Left lung (tissue), 10 donors: Measurements from ENCODE around the gene AKT2. TPM values are rescaled to one million over a fixed set of nuclear protein-coding genes. Genes with fewer than 3 reads are reported as not detected.

Experiments
- ATAC-seq: fragments of 200-7000 bp; cut with Tn5 transposase; one replicate; pipeline ENCODE4 v1.9.1; 2020; ENCODE audit warnings: moderate library complexity
- DNase-seq, 4 donors: peaks; one replicate each; pipeline ENCODE4 v3.0.0-alpha.2; 2013 to 2020
- H3K27ac ChIP-seq, 2 donors: fragments of 200-600 bp; sonication (generic) in 1 of 2; one replicate each; pipeline versions ENCODE4 v1.5.0 to v1.8.0; 2020 to 2021
- H3K27me3 ChIP-seq, 2 donors: fragments of 200-600 bp; sonication (generic) in 1 of 2; one replicate each; pipeline versions ENCODE4 v1.5.0 to v1.8.0; 2020 to 2021
- H3K36me3 ChIP-seq, 2 donors: fragments of 200-600 bp; sonication (generic) in 1 of 2; one replicate each; pipeline versions ENCODE4 v1.5.0 to v1.8.0; 2020 to 2021
- H3K4me1 ChIP-seq, 2 donors: fragments of 200-600 bp; one replicate each; pipeline ENCODE4 v1.8.0; 2021
- H3K4me3 ChIP-seq, 2 donors: fragments of 200-600 bp; sonication (generic) in 1 of 2; one replicate each; pipeline versions ENCODE4 v1.5.0 to v1.8.0; 2020 to 2021; ENCODE audit warnings: mild to moderate bottlenecking in 1 of 2
- H3K9me3 ChIP-seq, 2 donors: fragments of 200-600 bp; sonication (generic) in 1 of 2; one replicate each; pipeline versions ENCODE4 v1.5.0 to v1.8.0; 2020 to 2021
- intact Hi-C, 2 donors: fragments of 100-400 bp; cut with DNase I; formaldehyde crosslinking; loops; one replicate each; pipeline versions ENCODE4 v1.11.2 to v1.14.2; 2022
- polyA plus RNA-seq, 6 donors: library from polyadenylated mRNA; unstranded; fragments of 120-200 nt; gene quantifications; one replicate each; pipeline ENCODE4 v1.2.1, GENCODE V29; 2013; ENCODE audit not compliant: insufficient read length in 6 of 6
- total RNA-seq, 2 donors: library from RNA; stranded (reverse); fragmentation: NEBNext Ultra II Directional; extraction: Animal tissue kit (Norgen Biotek cat#: 25700); gene quantifications; one replicate each; pipeline ENCODE4 v1.2.1, GENCODE V29; 2021
- TF ChIP-seq, protein P1 (sequence below), 2 donors: fragments of 200-600 bp; sonication (generic) in 1 of 2; IDR thresholded peaks; one replicate each; pipeline versions ENCODE4 v1.5.0 to v1.8.0; 2021; ENCODE audit warnings: antibody characterized with exemption in 2 of 2
- donor health status: DM: no; HTN: yes; CAD: no.
- donor health status: DM: no; HTN: no; CAD: no.

Gene AKT2
- total and polyA plus RNA-seq, 8 donors, result 102 to 182 (median 163) TPM

DNA sequence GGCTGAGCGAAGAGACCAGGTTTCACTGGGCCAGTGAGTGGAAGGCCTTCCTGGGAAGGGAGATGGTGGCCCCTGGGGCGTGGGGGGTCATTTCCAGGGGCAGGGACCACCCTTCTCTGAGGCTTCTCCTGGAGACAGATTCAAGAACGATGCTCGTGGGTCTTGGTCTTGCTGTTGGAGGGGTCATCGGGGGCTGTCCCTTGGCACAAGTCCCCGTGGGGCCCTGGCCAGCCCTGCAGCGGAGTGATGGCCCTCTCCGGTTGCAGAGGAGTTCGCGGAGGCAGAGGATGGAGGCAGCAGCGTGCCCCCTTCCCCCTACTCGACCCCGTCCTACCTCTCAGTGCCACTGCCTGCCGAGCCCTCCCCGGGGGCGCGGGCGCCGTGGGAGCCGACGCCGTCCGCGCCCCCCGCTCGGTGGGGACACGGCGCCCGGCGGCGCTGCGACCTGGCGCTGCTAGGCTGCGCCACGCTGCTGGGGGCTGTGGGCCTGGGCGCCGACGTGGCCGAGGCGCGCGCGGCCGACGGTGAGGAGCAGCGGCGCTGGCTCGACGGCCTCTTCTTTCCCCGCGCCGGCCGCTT lies 71.8 kb downstream of the AKT2 start:
- H3K4me3 ChIP-seq, result no peak overlapping the region
- H3K27ac ChIP-seq, result no peak overlapping the region
- H3K4me1 ChIP-seq, result peaks cover 0 to 3% of the 10 kb centered on the region in 2 donors
- TF ChIP-seq, protein P1, sequence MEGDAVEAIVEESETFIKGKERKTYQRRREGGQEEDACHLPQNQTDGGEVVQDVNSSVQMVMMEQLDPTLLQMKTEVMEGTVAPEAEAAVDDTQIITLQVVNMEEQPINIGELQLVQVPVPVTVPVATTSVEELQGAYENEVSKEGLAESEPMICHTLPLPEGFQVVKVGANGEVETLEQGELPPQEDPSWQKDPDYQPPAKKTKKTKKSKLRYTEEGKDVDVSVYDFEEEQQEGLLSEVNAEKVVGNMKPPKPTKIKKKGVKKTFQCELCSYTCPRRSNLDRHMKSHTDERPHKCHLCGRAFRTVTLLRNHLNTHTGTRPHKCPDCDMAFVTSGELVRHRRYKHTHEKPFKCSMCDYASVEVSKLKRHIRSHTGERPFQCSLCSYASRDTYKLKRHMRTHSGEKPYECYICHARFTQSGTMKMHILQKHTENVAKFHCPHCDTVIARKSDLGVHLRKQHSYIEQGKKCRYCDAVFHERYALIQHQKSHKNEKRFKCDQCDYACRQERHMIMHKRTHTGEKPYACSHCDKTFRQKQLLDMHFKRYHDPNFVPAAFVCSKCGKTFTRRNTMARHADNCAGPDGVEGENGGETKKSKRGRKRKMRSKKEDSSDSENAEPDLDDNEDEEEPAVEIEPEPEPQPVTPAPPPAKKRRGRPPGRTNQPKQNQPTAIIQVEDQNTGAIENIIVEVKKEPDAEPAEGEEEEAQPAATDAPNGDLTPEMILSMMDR (IDR thresholded peaks at IDR 0.05), result no peak
- peaks cover 21 to 33% of the 10 kb centered on the region in 2 donors for H3K27me3 ChIP-seq
- H3K36me3 ChIP-seq, result peaks cover 0 to 28% of the 10 kb centered on the region in 2 donors
- DNase-seq (no peak), ATAC-seq (no peak)
- no peaks in the 10 kb centered on the region for H3K9me3 ChIP-seq
- intact Hi-C loops, result loop anchor here in 1 of 2 donors (10.0 kb wide), 1 partner anchor 79 kb away; no protein-coding TSS in a partner anchor

DNA sequence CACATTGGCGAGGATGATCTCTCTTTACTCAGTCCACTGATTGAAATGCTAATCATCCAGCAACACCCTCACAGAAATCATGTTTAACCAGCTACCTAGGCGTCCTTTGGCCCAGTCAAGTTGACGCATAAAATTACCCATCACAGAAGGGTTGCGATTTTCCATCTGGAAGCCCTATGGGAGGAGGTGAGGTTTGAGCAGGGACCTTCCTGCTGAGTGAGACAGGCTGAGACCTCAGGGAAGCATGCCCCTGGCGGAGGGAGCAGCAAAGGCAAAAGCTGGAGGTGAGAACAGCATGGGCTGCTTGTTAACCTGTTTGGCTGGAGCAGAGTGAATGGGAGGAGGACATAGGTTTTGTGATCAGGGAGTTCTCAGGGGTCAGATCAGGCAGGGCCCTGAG lies 74.3 kb downstream of the AKT2 start:
- no peaks in the 10 kb centered on the region for H3K4me1 ChIP-seq
- ATAC-seq (no peak), DNase-seq (no peak)
- H3K9me3 ChIP-seq, result no peaks in the 10 kb centered on the region
- H3K4me3 ChIP-seq, result no peak overlapping the region
- intact Hi-C loops, result loop anchor here in 1 of 2 donors (10.0 kb wide), 1 partner anchor 76 kb away; no protein-coding TSS in a partner anchor
- TF ChIP-seq, protein P1 (IDR thresholded peaks at IDR 0.05), result no peak
- H3K27ac ChIP-seq, result no peak overlapping the region
- peaks cover 0 to 30% of the 10 kb centered on the region in 2 donors for H3K36me3 ChIP-seq
- peaks cover 0 to 8% of the 10 kb centered on the region in 2 donors for H3K27me3 ChIP-seq

GRCh38 chr19:40208602-40209001 lies 76.5 kb downstream of the AKT2 start:
- ATAC-seq (no peak), DNase-seq (no peak)
- no peaks in the 10 kb centered on the region for H3K4me1 ChIP-seq
- TF ChIP-seq, protein P1 (IDR thresholded peaks at IDR 0.05), result no peak
- H3K4me3 ChIP-seq, result no peak overlapping the region
- H3K36me3 ChIP-seq, result peaks cover 0 to 41% of the 10 kb centered on the region in 2 donors
- no peaks in the 10 kb centered on the region for H3K27me3 ChIP-seq
- intact Hi-C loops, result no loop called here
- no peaks in the 10 kb centered on the region for H3K9me3 ChIP-seq
- H3K27ac ChIP-seq, result no peak overlapping the region

DNA sequence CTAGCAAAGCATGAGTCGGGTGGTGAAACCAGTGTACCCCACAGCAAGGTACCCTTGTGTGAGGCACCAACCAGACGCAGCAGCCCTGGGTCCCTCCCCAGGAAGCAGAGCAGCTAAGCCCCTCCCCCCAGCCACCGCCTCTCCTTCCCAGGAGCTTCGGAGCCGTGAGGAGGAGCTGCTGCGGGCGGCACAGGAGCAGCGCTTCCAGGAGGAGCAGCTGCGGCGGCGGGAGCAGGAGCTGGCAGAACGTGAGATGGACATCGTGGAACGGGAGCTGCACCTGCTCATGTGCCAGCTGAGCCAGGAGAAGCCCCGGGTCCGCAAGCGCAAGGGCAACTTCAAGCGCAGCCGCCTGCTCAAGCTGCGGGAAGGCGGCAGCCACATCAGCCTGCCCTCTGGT lies 79.4 kb downstream of the AKT2 start:
- ATAC-seq (no peak), DNase-seq (peak in 1 of 4 donors; percentile 70)
- Histone ChIP-seq H3K27me3 (no peaks in the 10 kb centered on the region), H3K27ac (no peak overlapping the region), H3K36me3 (peaks cover 0 to 23% of the 10 kb centered on the region in 2 donors), H3K4me1 (no peaks in the 10 kb centered on the region), H3K9me3 (no peaks in the 10 kb centered on the region), H3K4me3 (no peak overlapping the region)
- TF ChIP-seq, protein P1 (IDR thresholded peaks at IDR 0.05), result no peak
- intact Hi-C loops, result no loop called here

DNA sequence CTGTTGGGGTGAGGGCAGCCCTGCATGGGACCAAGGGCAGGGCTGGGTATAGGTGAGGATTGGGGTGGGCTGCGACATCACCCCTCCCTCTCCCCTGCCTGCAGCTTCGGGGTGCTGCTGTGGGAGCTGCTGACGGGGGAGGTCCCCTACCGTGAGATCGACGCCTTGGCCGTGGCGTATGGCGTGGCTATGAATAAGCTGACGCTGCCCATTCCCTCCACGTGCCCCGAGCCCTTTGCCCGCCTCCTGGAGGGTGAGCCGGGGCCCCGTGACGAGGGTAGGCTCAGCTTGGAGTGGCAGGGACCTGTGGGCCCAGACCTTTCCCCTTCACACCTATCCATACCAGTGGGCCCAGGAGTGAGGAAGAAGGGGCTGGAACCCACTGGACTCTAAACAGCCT lies 80.8 kb downstream of the AKT2 start:
- no peaks in the 10 kb centered on the region for H3K4me1 ChIP-seq
- no peak overlapping the region for H3K4me3 ChIP-seq
- intact Hi-C loops, result no loop called here
- peaks cover 0 to 18% of the 10 kb centered on the region in 2 donors for H3K36me3 ChIP-seq
- ATAC-seq, result no peak
- DNase-seq, result no peak
- TF ChIP-seq, protein P1 (IDR thresholded peaks at IDR 0.05), result no peak
- no peaks in the 10 kb centered on the region for H3K27me3 ChIP-seq
- no peak overlapping the region for H3K27ac ChIP-seq
- H3K9me3 ChIP-seq, result no peaks in the 10 kb centered on the region
